ENCODE data around the gene TRAF7.

DNA sequence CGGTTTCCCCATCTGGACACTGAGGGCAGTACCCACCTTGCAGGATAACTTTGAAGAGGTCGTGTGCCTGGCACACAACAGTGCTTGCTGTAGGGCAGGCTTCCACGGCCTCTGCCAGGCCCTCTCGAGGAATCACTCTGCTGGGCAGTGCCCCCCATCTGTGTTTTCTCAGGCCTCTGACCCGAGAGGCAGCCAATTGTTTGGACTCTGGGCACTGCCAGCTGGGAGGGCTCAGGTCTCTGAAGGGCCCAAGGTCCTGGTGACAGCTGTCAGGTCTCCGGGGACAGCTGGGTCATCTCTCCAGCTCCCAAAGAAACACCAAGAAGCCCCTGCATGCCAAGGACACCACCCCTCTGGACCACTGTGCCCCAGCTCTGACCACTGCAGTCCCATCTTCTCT lies 8.2 kb upstream of the TRAF7 start:
- TF ChIP-seq, protein P1, sequence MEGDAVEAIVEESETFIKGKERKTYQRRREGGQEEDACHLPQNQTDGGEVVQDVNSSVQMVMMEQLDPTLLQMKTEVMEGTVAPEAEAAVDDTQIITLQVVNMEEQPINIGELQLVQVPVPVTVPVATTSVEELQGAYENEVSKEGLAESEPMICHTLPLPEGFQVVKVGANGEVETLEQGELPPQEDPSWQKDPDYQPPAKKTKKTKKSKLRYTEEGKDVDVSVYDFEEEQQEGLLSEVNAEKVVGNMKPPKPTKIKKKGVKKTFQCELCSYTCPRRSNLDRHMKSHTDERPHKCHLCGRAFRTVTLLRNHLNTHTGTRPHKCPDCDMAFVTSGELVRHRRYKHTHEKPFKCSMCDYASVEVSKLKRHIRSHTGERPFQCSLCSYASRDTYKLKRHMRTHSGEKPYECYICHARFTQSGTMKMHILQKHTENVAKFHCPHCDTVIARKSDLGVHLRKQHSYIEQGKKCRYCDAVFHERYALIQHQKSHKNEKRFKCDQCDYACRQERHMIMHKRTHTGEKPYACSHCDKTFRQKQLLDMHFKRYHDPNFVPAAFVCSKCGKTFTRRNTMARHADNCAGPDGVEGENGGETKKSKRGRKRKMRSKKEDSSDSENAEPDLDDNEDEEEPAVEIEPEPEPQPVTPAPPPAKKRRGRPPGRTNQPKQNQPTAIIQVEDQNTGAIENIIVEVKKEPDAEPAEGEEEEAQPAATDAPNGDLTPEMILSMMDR (IDR thresholded peaks at IDR 0.05; ENCODE audit: low read depth, low read length, poor library complexity, severe bottlenecking): no peak
- TF ChIP-seq EZH2phosphoT487 (IDR thresholded peaks at IDR 0.05; ENCODE audit: borderline replicate concordance, low read length): no peak
